ENCODE data around the gene SLC1A1. TPM values are rescaled to one million over a fixed set of nuclear protein-coding genes. Genes with fewer than 3 reads are reported as not detected.

SLC1A1 gene
- total and polyA plus RNA-seq, 2 experiments from 2014 or later: 3.7 to 8.2 TPM

- no peak overlapping the region for H3K4me3 ChIP-seq
- no peaks in the 10 kb centered on the region; the same call in 1 of the 2 replicates for H3K79me2 ChIP-seq (replicated peaks; ENCODE audit: insufficient read depth)
- TF ChIP-seq POLR2AphosphoS5 (IDR thresholded peaks at IDR 0.05; ENCODE audit: low read depth) (no peak), EZH2phosphoT487 (IDR thresholded peaks at IDR 0.05; ENCODE audit: unreplicated experiment) (no peak), CTCF (conservative IDR thresholded peaks at IDR 0.05; ENCODE audit: low read depth in 2 of 2) (no peak), EZH2 (IDR thresholded peaks at IDR 0.05; ENCODE audit: low read depth, unreplicated experiment) (no peak), ZNF331 (CRISPR knock-in tag; IDR thresholded peaks at IDR 0.05; ENCODE audit: low read depth) (no peak), ZNF462 (CRISPR knock-in tag; IDR thresholded peaks at IDR 0.05) (no peak), ETS1 (IDR thresholded peaks at IDR 0.05) (no peak), JUNB (IDR thresholded peaks at IDR 0.05; ENCODE audit: unreplicated experiment) (no peak), CREB1 (CRISPR knock-in tag; IDR thresholded peaks at IDR 0.05; ENCODE audit: low read depth) (no peak)
- H2AFZ ChIP-seq: no peak overlapping the region
- no peak overlapping the region for H3K4me2 ChIP-seq
- H3K4me1 ChIP-seq (ENCODE audit: insufficient read depth): no peaks in the 10 kb centered on the region
- no peak overlapping the region for H3K4me3 Mint-ChIP-seq
- H3F3A ChIP-seq (replicated peaks; ENCODE audit: low read depth): no peaks in the 10 kb centered on the region
- H3K27ac Mint-ChIP-seq: no peak overlapping the region
- H3K27me3 Mint-ChIP-seq (ENCODE audit: insufficient read depth, low read depth, poor library complexity): no peaks in the 10 kb centered on the region
- H3K4me1 Mint-ChIP-seq: peaks cover 2% of the 10 kb centered on the region; the same call in 1 of the 3 replicates
- no peaks in the 10 kb centered on the region for H3K36me3 ChIP-seq (ENCODE audit: insufficient read depth)
- no peaks in the 10 kb centered on the region for H3K9me2 ChIP-seq (ENCODE audit: insufficient read depth)
- no peak for ATAC-seq
- H3K27ac ChIP-seq (ENCODE audit: low read depth): no peak overlapping the region
- H3K27me3 ChIP-seq (ENCODE audit: insufficient read depth): no peaks in the 10 kb centered on the region
- no peak for DNase-seq (ENCODE audit: low spot score)
- H3K36me3 Mint-ChIP-seq (ENCODE audit: low read depth): no peaks in the 10 kb centered on the region
- no peaks in the 10 kb centered on the region for H4K20me1 ChIP-seq (replicated peaks; ENCODE audit: insufficient read depth)
- H3K9me3 Mint-ChIP-seq: no peaks in the 10 kb centered on the region
Observed at GRCh38 chr9:4499917-4500316, 9.6 kb downstream of the SLC1A1 start.
